ENCODE measurements around the gene ROPN1L.

DNA sequence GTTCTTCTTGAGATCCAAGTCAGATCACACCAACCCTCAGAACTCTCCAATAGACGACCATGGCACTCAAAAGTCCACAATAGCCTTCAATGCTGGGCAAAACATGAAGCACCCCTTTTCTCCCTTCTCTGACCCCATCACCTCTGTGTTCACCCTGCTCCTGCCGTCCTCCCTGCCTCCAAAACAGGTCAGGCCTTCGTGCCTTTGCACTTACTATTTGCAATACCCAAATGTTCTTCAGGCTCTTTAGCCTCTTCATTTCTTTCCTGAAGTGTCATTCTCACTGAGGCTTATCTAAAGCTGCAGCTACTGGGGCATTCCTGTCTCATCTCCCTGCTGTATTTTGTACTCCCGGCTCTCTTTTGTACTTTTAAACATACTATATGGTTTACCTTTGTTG, 2.0 kb upstream of the ROPN1L start:
- TF ChIP-seq POLR2A (IDR thresholded peaks at IDR 0.05), result no peak
- TF ChIP-seq, protein P1, sequence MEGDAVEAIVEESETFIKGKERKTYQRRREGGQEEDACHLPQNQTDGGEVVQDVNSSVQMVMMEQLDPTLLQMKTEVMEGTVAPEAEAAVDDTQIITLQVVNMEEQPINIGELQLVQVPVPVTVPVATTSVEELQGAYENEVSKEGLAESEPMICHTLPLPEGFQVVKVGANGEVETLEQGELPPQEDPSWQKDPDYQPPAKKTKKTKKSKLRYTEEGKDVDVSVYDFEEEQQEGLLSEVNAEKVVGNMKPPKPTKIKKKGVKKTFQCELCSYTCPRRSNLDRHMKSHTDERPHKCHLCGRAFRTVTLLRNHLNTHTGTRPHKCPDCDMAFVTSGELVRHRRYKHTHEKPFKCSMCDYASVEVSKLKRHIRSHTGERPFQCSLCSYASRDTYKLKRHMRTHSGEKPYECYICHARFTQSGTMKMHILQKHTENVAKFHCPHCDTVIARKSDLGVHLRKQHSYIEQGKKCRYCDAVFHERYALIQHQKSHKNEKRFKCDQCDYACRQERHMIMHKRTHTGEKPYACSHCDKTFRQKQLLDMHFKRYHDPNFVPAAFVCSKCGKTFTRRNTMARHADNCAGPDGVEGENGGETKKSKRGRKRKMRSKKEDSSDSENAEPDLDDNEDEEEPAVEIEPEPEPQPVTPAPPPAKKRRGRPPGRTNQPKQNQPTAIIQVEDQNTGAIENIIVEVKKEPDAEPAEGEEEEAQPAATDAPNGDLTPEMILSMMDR (IDR thresholded peaks at IDR 0.05), result no peak
